ENCODE results near the gene TLE2. TPM values are rescaled to one million over a fixed set of nuclear protein-coding genes. Genes with fewer than 3 reads are reported as not detected.

The TLE2 gene
- total and polyA plus RNA-seq, 2 donors (not counting 3 experiments of a cell fraction or from before 2014, with no cell fraction given) = 32.0 to 38.8 TPM

DNA sequence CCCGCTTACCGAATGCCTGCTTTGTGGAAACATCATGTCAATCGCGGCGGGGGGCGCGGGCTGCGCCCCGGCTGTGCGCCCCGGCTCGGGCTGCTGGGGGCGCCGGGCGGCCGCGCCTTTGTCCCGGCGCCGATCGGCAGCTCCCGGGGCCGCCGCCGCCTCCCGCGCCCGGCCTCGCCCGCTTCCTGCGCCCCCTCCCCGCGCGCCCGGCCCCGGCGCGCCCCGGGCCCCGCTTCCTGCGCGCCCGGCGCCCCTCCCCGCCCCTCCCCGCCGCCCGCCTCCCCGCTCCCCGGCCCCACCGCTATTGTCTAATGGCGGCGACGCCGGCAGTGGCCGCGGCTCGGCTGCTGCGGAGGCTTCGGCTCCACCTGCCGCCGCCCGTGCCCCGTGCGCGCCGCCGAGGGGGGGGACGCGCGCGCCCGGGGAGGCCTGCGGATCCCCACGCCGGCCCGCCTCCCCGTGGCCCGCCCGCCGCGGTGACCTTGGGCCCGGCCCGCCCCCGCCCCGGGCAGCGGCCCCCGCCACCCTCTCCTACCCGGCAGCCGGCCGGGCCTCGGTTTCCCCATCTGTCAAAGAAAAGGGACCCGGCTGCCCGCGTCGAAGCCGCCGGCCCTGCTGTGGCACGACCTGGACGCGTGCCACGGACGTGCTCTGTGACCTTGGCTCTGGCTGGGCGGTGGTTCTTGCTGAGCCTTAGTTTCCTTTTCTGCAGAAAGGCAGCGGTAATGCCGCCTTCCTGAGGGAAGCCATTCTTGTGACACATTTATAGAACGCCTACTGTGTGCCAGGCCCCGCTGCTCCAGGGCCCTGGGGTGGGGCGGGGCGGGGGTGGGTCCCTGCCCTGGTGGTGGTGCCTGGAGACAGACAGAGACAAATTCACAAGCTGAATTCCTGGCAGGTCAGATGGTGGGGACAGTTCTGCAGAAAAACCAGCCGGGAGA lies 33.4 kb upstream of the TLE2 start, which contains the start of gene TLE5:
Gene TLE5 (minus strand): TSS at position 331 of the 941 bp plus-strand sequence. CDS start 295 bp downstream, at position 36.
- peak within 1 kb of the TSS; percentile 58 to 80 (median 80) for H3K4me3 ChIP-seq (replicated peaks in 1 of 3; ENCODE audit: insufficient read depth in 1 of 3, low read depth in 1 of 3, low read length in 3 of 3)
- dilution Hi-C loops (cut with MboI; ENCODE audit: extremely low pct_ligation_motif_present, low sequenced_read_pairs) (no loop called here), intact Hi-C loops (cut with micrococcal nuclease) (no loop called here)
- DNase-seq (ENCODE audit: low read depth, low spot score) (peak; percentile 28), FAIRE-seq (peak; percentile 59)
- peaks cover 3% of the 10 kb centered on the region for H3K4me1 ChIP-seq (ENCODE audit: control insufficient read depth, extremely low read depth, insufficient read depth, low read length)
- no peaks in the 10 kb centered on the region for H4K20me1 ChIP-seq (replicated peaks; ENCODE audit: control insufficient read depth, extremely low read depth, insufficient read depth, low read length)
- POLR2A ChIA-PET = interaction anchor here (0.6 kb wide), 1 partner anchor 78 kb away, joined by 4 read pairs; no protein-coding TSS in a partner anchor
- peaks cover 33% of the 10 kb centered on the region for H3K79me2 ChIP-seq (ENCODE audit: control insufficient read depth, insufficient read depth, low read length)
- no peaks in the 10 kb centered on the region for H3K27me3 ChIP-seq (ENCODE audit: control insufficient read depth in 2 of 2, insufficient read depth in 2 of 2, low read length in 2 of 2)
- TF ChIP-seq, protein P1, sequence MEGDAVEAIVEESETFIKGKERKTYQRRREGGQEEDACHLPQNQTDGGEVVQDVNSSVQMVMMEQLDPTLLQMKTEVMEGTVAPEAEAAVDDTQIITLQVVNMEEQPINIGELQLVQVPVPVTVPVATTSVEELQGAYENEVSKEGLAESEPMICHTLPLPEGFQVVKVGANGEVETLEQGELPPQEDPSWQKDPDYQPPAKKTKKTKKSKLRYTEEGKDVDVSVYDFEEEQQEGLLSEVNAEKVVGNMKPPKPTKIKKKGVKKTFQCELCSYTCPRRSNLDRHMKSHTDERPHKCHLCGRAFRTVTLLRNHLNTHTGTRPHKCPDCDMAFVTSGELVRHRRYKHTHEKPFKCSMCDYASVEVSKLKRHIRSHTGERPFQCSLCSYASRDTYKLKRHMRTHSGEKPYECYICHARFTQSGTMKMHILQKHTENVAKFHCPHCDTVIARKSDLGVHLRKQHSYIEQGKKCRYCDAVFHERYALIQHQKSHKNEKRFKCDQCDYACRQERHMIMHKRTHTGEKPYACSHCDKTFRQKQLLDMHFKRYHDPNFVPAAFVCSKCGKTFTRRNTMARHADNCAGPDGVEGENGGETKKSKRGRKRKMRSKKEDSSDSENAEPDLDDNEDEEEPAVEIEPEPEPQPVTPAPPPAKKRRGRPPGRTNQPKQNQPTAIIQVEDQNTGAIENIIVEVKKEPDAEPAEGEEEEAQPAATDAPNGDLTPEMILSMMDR (IDR thresholded peaks at IDR 0.05; ENCODE audit: extremely low read depth in 1 of 2, insufficient read depth in 1 of 2, low read depth in 1 of 2, low read length in 2 of 2) = no peak
- peak; percentile 56 for TF ChIP-seq POLR2AphosphoS5 (IDR thresholded peaks at IDR 0.05; ENCODE audit: insufficient read depth, low read depth, low read length)
- TF ChIP-seq POLR2A (IDR thresholded peaks at IDR 0.05; ENCODE audit: low read depth, low read length) = peak; percentile 59
- peak within 1 kb of the TSS; percentile 56 for H3K27ac ChIP-seq (ENCODE audit: insufficient read depth, low read depth, low read length)
- peak within 1 kb of the TSS; percentile 74 for H3K4me2 ChIP-seq (ENCODE audit: insufficient read depth, low read length)
- peak within 1 kb of the TSS; percentile 80 for H2AFZ ChIP-seq (ENCODE audit: low read depth, low read length)
- BruUV-seq (replicated peaks) = no TSS peak
- no peaks in the 10 kb centered on the region for H3K9me1 ChIP-seq (replicated peaks; ENCODE audit: control insufficient read depth, extremely low read depth, insufficient read depth, low read length)
- CTCF ChIA-PET = interaction anchor here (0.5 to 2.7 kb wide), 7 partner anchors 10 to 100 kb away, joined by 3 to 16 read pairs (median 4); no protein-coding TSS in a partner anchor
- peaks cover 8 to 17% of the 10 kb centered on the region in 2 experiments for H3K36me3 ChIP-seq (ENCODE audit: control insufficient read depth in 2 of 2, extremely low read depth in 1 of 2, insufficient read depth in 2 of 2, low read length in 2 of 2)
- H3K9ac ChIP-seq (replicated peaks; ENCODE audit: extremely low read depth, insufficient read depth, low read length) = peak within 1 kb of the TSS; percentile 79
- H3K9me3 ChIP-seq (replicated peaks; ENCODE audit: control insufficient read depth, insufficient read depth, low read length) = no peaks in the 10 kb centered on the region

Data from endothelial cell of umbilical vein (primary cell).